NCI-H2171 (cell line): Measurements from ENCODE around the gene EPM2A.

ENCODE experiments used
- DNase-seq: peaks from one replicate; lab custom pipeline; 2025; lab: John Stamatoyannopoulos, UW

EPM2A gene

DNA sequence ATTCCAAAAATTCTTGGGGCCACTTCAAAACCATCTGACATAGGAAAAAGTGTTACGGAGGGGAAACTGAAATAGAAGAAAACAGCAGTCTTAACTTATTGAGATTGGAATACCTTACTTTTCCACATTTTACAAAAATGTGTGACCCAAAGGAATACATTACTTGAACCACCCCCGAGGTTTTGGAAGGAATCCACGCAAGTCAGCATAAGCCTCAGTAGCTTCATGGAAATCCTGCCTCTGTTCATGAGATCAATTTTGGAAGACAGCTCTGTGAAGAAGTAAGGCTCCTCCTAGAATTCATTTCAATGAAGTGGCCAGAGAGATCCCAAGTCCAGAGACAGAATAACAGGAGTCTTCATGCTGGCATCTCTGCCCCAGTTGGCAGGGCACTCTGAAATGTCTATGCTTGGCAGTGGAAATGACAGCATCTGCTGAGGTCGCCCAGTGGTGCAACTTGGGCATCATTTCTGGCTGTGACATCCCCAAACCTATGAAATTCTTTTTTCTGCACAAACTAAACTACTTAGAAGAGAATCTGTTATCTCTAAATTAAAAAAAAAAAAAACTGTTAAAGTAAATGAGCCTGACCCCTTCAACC, 132.5 kb downstream of the EPM2A start:
- DNase-seq, result no peak

DNA sequence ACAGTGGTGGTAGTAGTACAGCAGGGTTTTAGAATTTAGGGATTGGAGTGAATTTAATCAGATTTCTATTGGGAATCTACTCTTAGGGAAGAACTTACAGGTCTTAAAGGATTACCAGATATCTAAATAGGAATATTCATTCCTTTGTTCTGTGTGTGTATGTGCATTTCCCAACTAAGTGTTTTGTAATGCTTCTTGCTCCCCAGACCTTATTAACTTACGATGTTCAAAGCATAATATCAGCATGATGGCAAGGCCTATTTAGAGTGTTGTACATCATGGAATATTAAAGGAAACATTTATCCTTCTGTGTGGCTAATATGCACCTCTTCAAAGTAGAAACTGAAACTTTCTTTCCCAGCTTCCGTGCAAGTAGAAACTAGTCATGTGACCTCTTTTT, 133.9 kb downstream of the EPM2A start:
- DNase-seq, result no peak

DNA sequence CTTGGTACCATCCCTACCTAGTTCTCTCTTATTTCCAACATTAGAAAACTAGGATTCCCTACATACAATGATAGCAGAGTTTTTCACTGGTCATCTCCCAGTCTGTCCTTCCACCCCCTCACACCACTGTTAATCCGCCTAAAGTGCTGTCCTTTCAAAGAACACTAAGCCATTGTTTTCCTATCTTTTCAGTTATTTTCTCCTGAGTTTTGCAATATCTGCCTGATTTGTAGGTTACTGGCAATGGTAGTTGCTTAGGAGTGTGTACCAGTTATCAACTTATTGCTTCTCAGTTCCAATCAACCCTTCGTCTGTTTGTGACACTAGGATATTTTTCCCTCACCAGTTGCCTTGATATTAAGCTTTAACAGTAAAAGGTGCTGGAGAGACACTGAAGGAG, 135.0 kb downstream of the EPM2A start:
- no peak for DNase-seq

DNA sequence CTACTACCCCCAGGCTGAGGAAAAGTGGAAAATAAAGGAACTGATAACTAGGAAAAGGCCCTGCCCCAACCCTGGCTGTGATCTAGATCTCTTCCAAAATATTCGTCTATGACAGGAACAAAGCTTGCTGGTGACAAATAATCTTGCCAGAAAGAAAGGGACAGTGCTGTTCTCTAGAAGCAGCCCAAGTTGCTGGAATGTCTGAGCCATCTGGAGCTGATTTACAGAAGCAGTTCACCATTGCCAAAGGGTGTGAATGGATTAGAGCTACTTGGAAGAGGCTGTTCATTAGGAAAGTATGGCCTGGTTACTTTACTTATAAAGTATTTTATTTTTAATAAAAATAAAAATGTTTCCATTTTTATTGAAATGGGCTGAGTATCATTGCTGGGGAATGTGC, 146.3 kb downstream of the EPM2A start:
- DNase-seq, result no peak

DNA sequence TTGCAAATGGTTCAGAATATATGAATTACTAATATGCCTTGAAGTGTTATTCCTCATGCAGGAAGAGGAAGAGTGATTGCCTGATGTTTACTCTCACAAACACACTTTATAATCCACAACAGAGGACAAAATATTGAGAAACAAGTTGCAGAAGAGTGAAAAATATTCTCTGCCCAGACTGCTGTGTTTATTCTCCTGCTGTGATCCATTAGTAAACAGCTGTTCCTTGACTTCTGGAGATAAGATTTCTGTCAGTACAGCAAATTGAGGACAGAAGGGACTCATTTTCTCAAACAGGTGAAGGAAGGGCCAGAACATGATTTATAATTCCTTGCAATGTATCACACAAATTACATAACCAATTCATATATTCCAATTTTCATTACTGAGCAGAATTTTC, 148.0 kb downstream of the EPM2A start:
- peak; percentile 15 for DNase-seq

DNA sequence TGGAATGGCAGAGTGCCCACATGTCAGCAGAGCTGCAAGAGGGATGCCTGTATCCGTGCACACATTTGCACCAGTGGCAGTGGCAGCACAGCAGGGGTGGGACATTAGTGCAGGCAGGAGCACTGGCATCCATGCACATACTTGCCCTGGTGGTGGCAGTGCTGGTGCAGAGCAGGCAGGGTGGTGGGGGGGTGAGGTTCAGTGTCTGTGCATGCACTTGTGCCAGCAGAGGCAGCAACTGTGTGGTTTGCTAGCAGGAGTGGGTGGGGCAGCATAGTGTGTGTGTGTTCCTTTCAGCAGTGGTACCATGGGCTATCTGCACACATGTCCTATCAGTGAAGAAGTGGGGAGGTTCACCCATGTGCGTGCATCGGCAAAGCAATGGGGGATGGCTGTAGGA, 151.6 kb downstream of the EPM2A start:
- DNase-seq, result no peak
